ENCODE data around the gene PAMR1.

Gene PAMR1

DNA sequence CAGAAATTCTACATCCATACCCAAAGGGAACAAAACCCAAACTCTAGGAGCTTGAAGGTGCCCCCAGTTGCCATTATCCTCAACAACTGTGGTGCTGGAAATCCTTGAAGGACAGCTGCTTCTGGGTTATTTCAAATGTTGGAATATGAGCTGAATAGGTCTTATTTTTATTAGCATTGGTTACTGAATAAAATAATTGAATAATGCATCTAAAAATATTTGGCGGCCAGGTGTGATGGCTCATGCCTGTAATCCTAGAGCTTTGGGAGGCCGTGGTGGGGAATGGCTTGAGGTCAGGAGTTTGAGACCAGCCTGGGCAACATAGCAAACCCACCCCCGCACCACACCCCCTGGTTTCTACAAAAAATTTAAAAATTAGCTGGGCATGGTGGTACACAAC is 10.9 kb downstream of the PAMR1 start:
- DNase-seq = no peak
- in situ Hi-C loops (cut with HindIII; ENCODE audit: low pct_ligation_motif_present, low pct_unique_long_range_greater_than_20kb, low sequenced_read_pairs) = no loop called here

GRCh38 chr11:35511666-35512065 is 13.8 kb downstream of the PAMR1 start:
- in situ Hi-C loops (cut with HindIII; ENCODE audit: low pct_ligation_motif_present, low pct_unique_long_range_greater_than_20kb, low sequenced_read_pairs) = no loop called here
- DNase-seq = peak; percentile 6

DNA sequence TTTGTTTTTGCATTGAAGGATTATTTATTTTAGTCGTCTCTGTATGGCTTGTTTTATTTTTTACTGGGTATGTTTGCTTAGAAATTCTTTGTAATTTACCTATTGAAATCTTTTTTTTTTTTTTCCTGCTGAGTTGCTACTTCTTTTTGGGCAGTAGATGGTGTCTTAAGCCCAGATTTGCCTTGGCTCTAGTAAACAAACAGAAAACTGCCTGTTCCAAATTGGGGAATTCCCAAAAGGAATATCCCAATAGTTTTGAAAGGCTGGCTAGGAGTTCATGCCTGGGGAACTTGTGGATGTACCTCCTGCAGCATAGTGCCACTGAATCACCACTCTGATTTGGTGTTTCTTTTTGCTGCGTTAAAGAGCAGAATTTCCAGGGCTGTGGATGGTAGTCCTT is 17.7 kb downstream of the PAMR1 start:
- no peak for DNase-seq
- in situ Hi-C loops (cut with HindIII; ENCODE audit: low pct_ligation_motif_present, low pct_unique_long_range_greater_than_20kb, low sequenced_read_pairs) = no loop called here

DNA sequence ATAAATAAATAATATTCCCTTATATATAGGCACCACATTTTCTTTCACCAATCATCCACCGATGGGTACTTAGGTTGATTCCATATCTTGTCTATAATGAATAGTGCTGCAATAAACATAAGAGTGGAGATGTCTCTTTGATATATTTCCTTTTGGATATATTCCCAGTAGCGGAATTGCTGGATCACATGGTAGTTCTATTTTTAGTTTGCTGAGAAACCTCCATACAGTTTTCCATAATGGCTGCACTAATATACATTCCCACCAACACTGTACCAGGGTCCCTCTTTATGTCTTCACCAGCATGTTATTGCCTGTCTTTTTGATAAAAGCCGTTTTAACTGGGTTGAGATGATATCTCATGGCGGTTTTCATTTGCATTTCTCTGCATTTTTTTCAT is 23.6 kb downstream of the PAMR1 start:
- in situ Hi-C loops (cut with HindIII; ENCODE audit: low pct_ligation_motif_present, low pct_unique_long_range_greater_than_20kb, low sequenced_read_pairs) = no loop called here
- no peak for DNase-seq

- in situ Hi-C loops (cut with HindIII; ENCODE audit: low pct_ligation_motif_present, low pct_unique_long_range_greater_than_20kb, low sequenced_read_pairs) = no loop called here
- DNase-seq = no peak
Observed at GRCh38 chr11:35500744-35501143, 24.7 kb downstream of the PAMR1 start.

DNA sequence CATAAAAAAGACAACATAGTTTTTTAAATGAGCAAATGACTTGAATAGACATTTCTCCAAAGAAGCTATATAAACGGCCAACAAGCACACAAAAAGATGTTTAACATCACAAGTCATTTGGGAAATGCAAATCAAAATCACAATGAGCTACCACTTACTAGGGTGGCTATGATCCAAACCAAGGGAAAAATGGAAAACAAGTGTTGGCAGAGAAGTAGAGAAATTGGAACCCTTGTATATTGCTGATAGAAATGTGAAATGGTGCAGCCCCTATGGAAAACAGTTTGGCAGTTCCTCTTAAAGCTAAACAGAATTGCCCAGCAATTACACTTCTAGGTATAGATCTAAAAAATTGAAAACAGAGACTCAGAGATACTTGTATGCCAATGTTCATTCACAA is 29.0 kb downstream of the PAMR1 start:
- in situ Hi-C loops (cut with HindIII; ENCODE audit: low pct_ligation_motif_present, low pct_unique_long_range_greater_than_20kb, low sequenced_read_pairs) = no loop called here
- no peak for DNase-seq

DNA sequence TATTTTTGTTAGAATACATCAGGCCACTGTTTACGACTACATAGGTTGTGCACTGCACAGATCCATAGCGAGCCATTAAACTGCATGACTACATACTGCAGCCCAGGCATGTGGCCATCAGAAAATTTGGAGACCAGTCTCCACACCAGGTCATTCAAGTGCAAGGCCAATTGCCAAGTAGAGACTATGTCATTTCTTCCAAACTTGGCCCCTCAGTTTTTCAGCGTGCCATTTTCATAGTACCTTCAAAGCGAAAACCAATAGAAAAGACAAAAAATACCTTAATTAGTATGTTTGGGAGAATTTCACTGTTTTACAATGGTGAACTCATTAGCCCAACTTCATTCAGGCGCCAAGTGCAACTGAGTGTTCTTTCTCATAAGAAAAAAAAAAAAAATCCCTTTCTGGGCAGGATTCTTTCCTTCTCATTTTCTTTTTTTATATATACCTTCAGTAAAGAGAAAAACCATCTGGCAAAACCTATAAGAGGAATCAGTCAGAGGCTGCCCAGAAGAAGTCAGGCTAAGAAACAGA is 30.4 kb downstream of the PAMR1 start:
- no peak for DNase-seq
- in situ Hi-C loops (cut with HindIII; ENCODE audit: low pct_ligation_motif_present, low pct_unique_long_range_greater_than_20kb, low sequenced_read_pairs) = no loop called here

- in situ Hi-C loops (cut with HindIII; ENCODE audit: low pct_ligation_motif_present, low pct_unique_long_range_greater_than_20kb, low sequenced_read_pairs) = no loop called here
- DNase-seq = peak; percentile 53
Observed at GRCh38 chr11:35491231-35491871, 34.1 kb downstream of the PAMR1 start.

GRCh38 chr11:35488117-35488516 is 37.3 kb downstream of the PAMR1 start:
- no peak for DNase-seq
- in situ Hi-C loops (cut with HindIII; ENCODE audit: low pct_ligation_motif_present, low pct_unique_long_range_greater_than_20kb, low sequenced_read_pairs) = no loop called here

DNA sequence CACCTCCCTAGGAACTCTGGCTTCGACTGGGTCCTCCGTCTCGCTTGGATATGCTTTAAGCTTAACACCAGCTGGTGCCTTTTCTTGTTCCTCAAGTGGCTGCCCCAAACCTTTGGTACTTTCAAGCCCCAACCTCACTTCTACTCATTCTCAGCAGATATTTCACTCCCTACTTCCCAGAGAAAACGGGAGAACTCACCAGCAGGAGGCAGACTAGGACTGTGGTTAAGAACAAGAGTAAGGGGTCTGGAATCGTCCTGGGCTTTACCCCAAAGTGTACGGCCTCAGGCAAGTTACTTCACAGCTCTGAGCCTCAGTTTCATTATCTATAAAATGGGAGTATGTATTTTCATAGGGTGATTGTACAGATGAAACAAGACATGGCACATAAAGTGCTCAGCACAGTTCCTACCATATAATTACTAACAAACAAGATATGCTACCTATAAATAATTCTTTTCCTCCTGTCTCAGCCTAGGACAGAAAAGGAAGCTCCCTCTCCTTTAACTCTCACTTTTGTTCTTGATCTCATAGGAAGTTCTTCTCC is 37.8 kb downstream of the PAMR1 start:
- DNase-seq = peak; percentile 51
- in situ Hi-C loops (cut with HindIII; ENCODE audit: low pct_ligation_motif_present, low pct_unique_long_range_greater_than_20kb, low sequenced_read_pairs) = no loop called here

- DNase-seq = no peak
- in situ Hi-C loops (cut with HindIII; ENCODE audit: low pct_ligation_motif_present, low pct_unique_long_range_greater_than_20kb, low sequenced_read_pairs) = no loop called here
Observed at GRCh38 chr11:35486934-35487333, 38.5 kb downstream of the PAMR1 start.

DNA sequence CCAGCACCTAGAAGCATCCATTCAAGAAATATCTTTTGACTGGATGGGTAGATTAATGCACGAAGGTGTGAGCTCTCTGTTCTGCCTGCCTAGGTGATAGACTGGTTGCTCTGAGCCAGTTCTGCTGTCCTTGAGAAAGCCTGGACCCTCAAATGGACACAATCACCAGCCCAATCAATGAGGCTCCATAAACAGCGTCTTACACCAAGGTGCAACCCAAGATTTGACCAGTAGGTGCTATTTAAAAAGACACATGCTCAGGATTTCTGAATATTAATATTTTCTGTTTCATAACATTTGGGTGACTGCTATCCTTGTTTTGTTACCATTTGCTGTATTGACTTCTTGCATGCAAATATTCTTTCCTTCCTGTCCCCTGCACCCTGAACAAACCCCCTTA is 39.0 kb downstream of the PAMR1 start:
- DNase-seq = no peak
- in situ Hi-C loops (cut with HindIII; ENCODE audit: low pct_ligation_motif_present, low pct_unique_long_range_greater_than_20kb, low sequenced_read_pairs) = no loop called here

DNA sequence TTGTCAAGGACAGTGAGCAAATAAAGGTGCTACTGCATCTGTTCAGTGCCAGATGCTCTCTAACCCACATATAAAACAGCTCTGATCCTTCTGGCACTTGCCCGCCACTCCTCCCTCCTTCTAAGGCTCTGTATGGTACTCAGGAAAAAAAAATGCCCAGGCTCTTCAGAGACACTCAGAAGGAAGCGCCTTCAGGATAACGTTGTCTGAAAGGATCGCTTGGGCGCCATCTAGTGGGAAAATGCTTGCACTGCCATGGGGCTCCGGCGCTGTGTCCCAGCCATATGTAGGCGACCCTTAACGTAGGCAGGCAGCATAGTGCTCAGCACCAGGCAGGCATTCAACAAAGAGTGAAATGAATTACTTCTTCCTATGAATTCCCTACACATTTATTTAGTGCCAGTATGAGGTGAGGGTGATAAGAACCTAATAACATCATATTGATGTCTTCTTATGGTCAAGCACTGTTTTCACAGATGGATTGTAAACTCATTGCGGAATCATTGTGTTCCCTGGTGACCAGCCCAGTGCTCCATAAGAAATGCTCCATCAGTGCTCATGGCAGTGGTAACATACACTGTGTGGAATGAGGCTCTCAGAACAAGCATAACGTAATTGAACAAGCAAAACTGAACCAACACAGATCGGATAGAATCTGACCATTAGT is 39.6 kb downstream of the PAMR1 start:
- in situ Hi-C loops (cut with HindIII; ENCODE audit: low pct_ligation_motif_present, low pct_unique_long_range_greater_than_20kb, low sequenced_read_pairs) = no loop called here
- DNase-seq = peak; percentile 69

DNA sequence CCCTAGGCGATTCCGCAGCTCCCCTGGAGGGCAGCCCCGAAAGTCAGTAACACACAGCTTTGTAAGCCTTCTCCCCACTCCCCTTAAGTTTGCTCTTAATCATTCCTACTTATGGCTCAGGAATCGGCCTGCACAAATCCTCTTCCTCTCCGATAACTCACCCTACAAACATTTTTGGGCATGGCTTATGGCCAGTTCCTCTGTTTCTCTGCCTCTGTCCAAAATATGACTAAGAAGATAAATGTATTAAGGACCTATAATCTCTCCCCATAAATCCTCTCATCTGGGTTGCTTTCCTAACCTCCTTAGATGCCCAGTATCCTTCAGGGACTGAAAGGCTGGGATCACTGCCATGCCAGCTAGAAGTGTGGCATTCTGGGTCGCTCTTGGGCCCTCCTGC is 41.0 kb downstream of the PAMR1 start:
- in situ Hi-C loops (cut with HindIII; ENCODE audit: low pct_ligation_motif_present, low pct_unique_long_range_greater_than_20kb, low sequenced_read_pairs) = no loop called here
- no peak for DNase-seq

DNA sequence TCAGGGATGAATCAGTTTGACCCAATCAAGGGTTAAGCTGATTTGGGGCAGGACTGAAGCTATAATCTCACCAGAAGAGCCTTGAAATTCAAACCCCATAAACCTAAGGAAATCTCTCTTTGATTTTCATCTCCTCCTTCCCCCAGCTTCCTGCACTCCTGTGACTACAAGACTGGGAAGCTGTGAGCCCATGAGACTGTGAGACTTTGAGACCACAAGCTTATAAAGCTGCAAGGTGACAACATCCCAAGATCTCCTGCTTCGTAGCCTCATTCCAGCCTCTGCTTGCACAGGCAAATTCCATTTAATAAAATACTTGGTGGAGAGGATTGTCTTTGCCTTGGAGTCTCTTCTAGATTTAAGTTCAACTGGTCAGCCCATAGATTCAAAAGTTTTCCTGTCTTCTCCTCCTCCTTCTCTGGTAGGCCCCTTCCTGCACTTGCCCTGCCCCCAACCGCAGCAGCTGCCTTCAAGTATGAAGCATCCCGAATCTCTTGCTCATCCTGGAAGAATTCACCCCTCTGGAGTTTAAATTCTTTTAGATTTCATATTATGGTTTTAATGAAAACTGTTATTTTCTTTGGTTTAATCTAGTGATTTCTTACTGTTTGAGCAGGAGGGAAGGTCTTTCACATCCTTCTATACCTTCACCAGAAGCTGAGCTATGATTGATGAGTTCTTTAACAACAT is 42.1 kb downstream of the PAMR1 start:
- DNase-seq = no peak

DNA sequence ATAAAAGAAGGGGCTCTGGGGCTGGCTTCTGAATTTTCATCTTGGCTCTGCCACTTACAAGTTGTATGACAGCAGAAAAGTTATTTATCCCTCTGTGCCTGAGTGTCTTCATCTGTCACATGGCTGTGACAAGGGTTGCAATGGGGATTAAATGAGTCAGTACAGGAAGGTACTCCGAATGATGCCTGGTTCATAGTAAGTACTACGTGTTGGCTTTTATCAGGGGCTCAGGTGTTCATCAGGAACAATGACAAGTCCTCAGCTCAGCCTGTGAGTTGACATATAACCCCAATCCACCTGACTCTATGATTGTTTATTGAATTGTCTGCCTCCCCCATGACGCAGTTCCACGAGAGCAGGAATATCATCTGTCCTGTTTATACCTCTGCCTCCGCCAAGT is 45.7 kb downstream of the PAMR1 start:
- in situ Hi-C loops (cut with HindIII; ENCODE audit: low pct_ligation_motif_present, low pct_unique_long_range_greater_than_20kb, low sequenced_read_pairs) = no loop called here
- no peak for DNase-seq

More for the DNA sequence above, 42.1 kb downstream of the PAMR1 start:
- in situ Hi-C loops (cut with HindIII; ENCODE audit: low pct_ligation_motif_present, low pct_unique_long_range_greater_than_20kb, low sequenced_read_pairs) = no loop called here

GRCh38 chr11:35478471-35479091 is 46.8 kb downstream of the PAMR1 start:
- no peak for DNase-seq
- in situ Hi-C loops (cut with HindIII; ENCODE audit: low pct_ligation_motif_present, low pct_unique_long_range_greater_than_20kb, low sequenced_read_pairs) = no loop called here

DNA sequence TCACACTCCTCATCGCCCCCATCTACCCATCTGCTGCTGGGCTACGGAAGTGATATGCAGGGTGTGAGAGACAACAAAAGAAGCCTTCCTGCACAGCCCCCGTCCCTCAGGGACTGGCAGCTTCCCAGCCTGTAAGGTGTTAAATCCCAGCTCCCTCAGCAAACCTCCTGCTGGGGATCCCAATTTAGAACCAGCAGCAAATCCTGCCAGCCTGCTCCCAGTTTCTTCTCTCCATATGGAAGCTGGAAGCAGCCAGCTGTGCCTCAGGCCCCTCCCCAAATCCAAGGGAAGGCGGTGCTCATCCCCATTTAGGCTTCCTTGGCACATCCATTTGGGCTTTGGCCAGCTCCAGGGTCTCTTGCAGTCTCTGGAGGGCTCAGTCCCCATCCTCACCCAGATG is 47.5 kb downstream of the PAMR1 start:
- DNase-seq = no peak
- in situ Hi-C loops (cut with HindIII; ENCODE audit: low pct_ligation_motif_present, low pct_unique_long_range_greater_than_20kb, low sequenced_read_pairs) = no loop called here

DNA sequence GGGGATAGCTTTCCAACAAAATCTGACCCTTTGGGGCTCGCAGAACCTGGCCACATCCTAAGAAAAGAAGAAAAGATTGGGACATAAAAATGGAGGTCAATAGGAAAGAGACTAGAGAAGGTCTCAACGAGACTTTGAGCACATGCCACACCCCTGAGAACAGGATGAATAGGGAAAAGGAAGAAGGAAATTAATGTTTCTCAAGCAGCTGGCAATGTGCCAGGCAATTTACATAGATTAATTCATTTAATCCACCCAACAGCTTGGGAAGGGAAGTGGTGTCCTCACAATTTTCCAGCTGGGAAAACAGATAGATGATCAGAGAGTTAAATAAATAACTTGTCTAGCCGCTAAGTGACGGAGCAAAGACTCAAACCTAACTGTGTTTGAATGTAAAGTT is 50.7 kb downstream of the PAMR1 start:
- in situ Hi-C loops (cut with HindIII; ENCODE audit: low pct_ligation_motif_present, low pct_unique_long_range_greater_than_20kb, low sequenced_read_pairs) = no loop called here
- no peak for DNase-seq

Measured in ACHN (cell line).